Measurements from ENCODE around the gene RFX1. TPM values are rescaled to one million over a fixed set of nuclear protein-coding genes. Genes with fewer than 3 reads are reported as not detected.
A peak's percentile ranks its signal among the peaks of the same experiment; 100 is the strongest.

The RFX1 gene
- total and polyA plus RNA-seq, 2 of the 13 experiments (the other 11 are each of a cell fraction or from before 2014, with no cell fraction given): 1.1 to 1.3 TPM

DNA sequence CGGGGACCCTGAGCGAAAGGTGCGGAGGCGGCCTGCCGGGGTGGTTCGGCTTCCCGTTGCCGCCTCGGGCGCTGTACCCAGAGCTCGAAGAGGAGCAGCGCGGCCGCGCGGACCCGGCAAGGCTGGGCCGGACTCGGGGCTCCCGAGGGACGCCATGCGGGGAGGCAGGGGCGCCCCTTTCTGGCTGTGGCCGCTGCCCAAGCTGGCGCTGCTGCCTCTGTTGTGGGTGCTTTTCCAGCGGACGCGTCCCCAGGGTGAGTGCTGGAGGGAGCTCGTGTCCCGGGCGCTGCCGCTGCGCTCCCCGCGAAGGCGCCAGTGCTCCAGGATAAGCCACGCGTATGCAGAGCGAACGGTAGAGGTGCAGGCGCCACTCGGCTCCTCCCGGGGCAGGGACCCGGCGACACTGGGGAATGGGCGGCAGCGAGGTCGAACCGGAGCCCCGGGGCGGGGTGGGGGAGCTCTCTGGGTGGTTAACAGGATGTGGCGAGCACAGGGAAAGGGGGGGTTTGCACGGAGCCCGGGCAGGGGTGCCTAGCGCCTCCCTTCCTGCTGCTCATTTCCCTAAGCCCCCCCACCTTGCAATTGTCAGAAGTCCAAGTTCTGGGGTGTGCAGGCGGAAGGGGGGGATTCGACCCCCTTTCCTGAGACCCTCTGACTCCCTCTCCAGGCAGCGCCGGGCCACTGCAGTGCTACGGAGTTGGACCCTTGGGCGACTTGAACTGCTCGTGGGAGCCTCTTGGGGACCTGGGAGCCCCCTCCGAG is 25.8 kb upstream of the RFX1 start, which contains the start of gene IL27RA (continued):
- TF ChIP-seq E2F2 (CRISPR knock-in tag; IDR thresholded peaks at IDR 0.05; ENCODE audit: borderline replicate concordance): no peak
- no peak for TF ChIP-seq HNRNPH1 (optimal IDR thresholded peaks at IDR 0.05; ENCODE audit: low read depth, low read length)
- peak; percentile 69 for TF ChIP-seq PHF8 (CRISPR knock-in tag; IDR thresholded peaks at IDR 0.05)
- TF ChIP-seq TARDBP (CRISPR knock-in tag; IDR thresholded peaks at IDR 0.05): peak; percentile 21; the same call in 1 of the 2 replicates
- no peak for TF ChIP-seq HMGXB3 (CRISPR knock-in tag; IDR thresholded peaks at IDR 0.05; ENCODE audit: borderline replicate concordance)
- TF ChIP-seq, protein P1, sequence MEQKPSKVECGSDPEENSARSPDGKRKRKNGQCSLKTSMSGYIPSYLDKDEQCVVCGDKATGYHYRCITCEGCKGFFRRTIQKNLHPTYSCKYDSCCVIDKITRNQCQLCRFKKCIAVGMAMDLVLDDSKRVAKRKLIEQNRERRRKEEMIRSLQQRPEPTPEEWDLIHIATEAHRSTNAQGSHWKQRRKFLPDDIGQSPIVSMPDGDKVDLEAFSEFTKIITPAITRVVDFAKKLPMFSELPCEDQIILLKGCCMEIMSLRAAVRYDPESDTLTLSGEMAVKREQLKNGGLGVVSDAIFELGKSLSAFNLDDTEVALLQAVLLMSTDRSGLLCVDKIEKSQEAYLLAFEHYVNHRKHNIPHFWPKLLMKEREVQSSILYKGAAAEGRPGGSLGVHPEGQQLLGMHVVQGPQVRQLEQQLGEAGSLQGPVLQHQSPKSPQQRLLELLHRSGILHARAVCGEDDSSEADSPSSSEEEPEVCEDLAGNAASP (CRISPR knock-in tag; IDR thresholded peaks at IDR 0.05; ENCODE audit: borderline replicate concordance): peak; percentile 38; the same call in 1 of the 2 replicates
- no peak for TF ChIP-seq REST (IDR thresholded peaks at IDR 0.05; ENCODE audit: borderline replicate concordance in 1 of 2, low read depth in 1 of 2, low read length in 2 of 2)
- no peak for TF ChIP-seq FOXK2 (IDR thresholded peaks at IDR 0.05)
- TF ChIP-seq, protein P2, sequence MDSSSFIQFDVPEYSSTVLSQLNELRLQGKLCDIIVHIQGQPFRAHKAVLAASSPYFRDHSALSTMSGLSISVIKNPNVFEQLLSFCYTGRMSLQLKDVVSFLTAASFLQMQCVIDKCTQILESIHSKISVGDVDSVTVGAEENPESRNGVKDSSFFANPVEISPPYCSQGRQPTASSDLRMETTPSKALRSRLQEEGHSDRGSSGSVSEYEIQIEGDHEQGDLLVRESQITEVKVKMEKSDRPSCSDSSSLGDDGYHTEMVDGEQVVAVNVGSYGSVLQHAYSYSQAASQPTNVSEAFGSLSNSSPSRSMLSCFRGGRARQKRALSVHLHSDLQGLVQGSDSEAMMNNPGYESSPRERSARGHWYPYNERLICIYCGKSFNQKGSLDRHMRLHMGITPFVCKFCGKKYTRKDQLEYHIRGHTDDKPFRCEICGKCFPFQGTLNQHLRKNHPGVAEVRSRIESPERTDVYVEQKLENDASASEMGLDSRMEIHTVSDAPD (CRISPR knock-in tag; IDR thresholded peaks at IDR 0.05): 0 out of 2 replicates have a peak, but pooled peaks have one; percentile 41
- peak; percentile 69 for TF ChIP-seq GABPB1 (CRISPR knock-in tag; IDR thresholded peaks at IDR 0.05)
- TF ChIP-seq CBX2 (IDR thresholded peaks at IDR 0.05; ENCODE audit: low read depth, low read length): no peak
- no peak for TF ChIP-seq CBX2 (CRISPR knock-in tag; IDR thresholded peaks at IDR 0.05; ENCODE audit: low read depth)
- no peak for TF ChIP-seq IKZF1 (IDR thresholded peaks at IDR 0.05)
- TF ChIP-seq ZZZ3 (CRISPR knock-in tag; IDR thresholded peaks at IDR 0.05; ENCODE audit: borderline replicate concordance): no peak
